A549 (cell line): ENCODE measurements around the gene KIF9. TPM values are rescaled to one million over a fixed set of nuclear protein-coding genes. Genes with fewer than 3 reads are reported as not detected.
"Not testable (repeated sequence)": the region's sequence is repeated elsewhere in the genome, so short reads cannot be mapped to it uniquely, and the experiment has no call there.

Source experiments
- ATAC-seq, 2 experiments: fragments of 200-7000 bp in 1 of 2; fragments of >200 bp in 1 of 2; cut with Nextera tagmentation in 1 of 2; cut with Tn5 transposase in 1 of 2; 3 replicates each; pipeline versions ENCODE4 v1.8.0 to v1.9.1; 2018 to 2020; ENCODE audit warnings: mild to moderate bottlenecking in 1 of 2, moderate library complexity in 1 of 2
- CTCF ChIA-PET: fragments of 300-600 bp; sonication (Branson Sonifier 250); formaldehyde crosslinking; extraction: SDS; loops from one replicate; lab custom pipeline; 2021; ENCODE audit warnings: antibody characterized with exemption, inconsistent platforms; lab: Yijun Ruan, JAX
- POLR2A ChIA-PET: fragments of 350-600 bp; formaldehyde crosslinking; extraction: SDS; loops from one replicate; lab custom pipeline; 2021; ENCODE audit warnings: antibody characterized with exemption, inconsistent platforms; lab: Yijun Ruan, JAX
- DNase-seq, 2 experiments: peaks; one replicate each; pipeline versions ENCODE4 v3.0.0 to v3.0.0-alpha.2; 2011 to 2016; ENCODE audit warnings: low read depth in 1 of 2, low spot score in 1 of 2
- FAIRE-seq: peaks from 2 replicates; lab custom pipeline; 2011; peaks lifted over from hg19 to GRCh38; lab: Jason Lieb, UNC
- H3K27ac ChIP-seq, 2 experiments: fragments of >200 bp; sonication (Bioruptor Twin); formaldehyde crosslinking; 3 replicates each; pipeline ENCODE4 v1.5.1; 2016 to 2017
- H3K4me1 ChIP-seq: fragments of >200 bp; sonication (Bioruptor Twin); formaldehyde crosslinking; 3 replicates; pipeline ENCODE4 v1.6.1; 2016
- H3K4me2 ChIP-seq: fragments of >200 bp; sonication (Bioruptor Twin); formaldehyde crosslinking; 3 replicates; pipeline ENCODE4 v1.6.1; 2016
- H3K4me3 ChIP-seq: fragments of >200 bp; sonication (Bioruptor Twin); formaldehyde crosslinking; 3 replicates; pipeline ENCODE4 v1.5.1; 2016
- H3K9me3 ChIP-seq: fragments of >200 bp; sonication (Bioruptor Twin); formaldehyde crosslinking; 3 replicates; pipeline ENCODE4 v1.6.1; 2016
- CBX8 ChIP-seq: fragments of 200-600 bp; sonication (generic); IDR thresholded peaks from 2 replicates; pipeline ENCODE4 v1.6.1; 2016
- CEBPB ChIP-seq, 2 experiments: fragments of >200 bp in 1 of 2; sonication (Bioruptor Twin) in 1 of 2; formaldehyde crosslinking in 1 of 2; IDR thresholded peaks; 2 replicates each; pipeline ENCODE4 v1.6.1; 2012 to 2016
- CHD2 ChIP-seq: fragments of 150-350 bp; IDR thresholded peaks from 2 replicates; pipeline ENCODE4 v1.6.1; 2014; ENCODE audit warnings: low read length; ENCODE audit not compliant: partially characterized antibody
- CHD4 ChIP-seq: fragments of 200-600 bp; sonication (generic); IDR thresholded peaks from 2 replicates; pipeline ENCODE4 v1.6.1; 2016; ENCODE audit warnings: antibody characterized with exemption, mild to moderate bottlenecking, borderline replicate concordance
- HDAC2 ChIP-seq: fragments of 200-600 bp; sonication (generic); IDR thresholded peaks from 2 replicates; pipeline ENCODE4 v1.6.1; 2016
- HEYL ChIP-seq: fragments of 250-450 bp; sonication (Bioruptor Pico); IDR thresholded peaks from 2 replicates; pipeline ENCODE4 v1.8.0; 2021; ENCODE audit warnings: mild to moderate bottlenecking, moderate library complexity
- HOXB5 ChIP-seq: fragments of 250-450 bp; sonication (Bioruptor Pico); IDR thresholded peaks from 2 replicates; pipeline ENCODE4 v1.5.0; 2020; ENCODE audit warnings: mild to moderate bottlenecking, moderate library complexity
- JUN ChIP-seq, 2 experiments: fragments of >200 bp; sonication (Bioruptor Twin); formaldehyde crosslinking; IDR thresholded peaks; 2 replicates in 1 of 2; 3 replicates in 1 of 2; pipeline ENCODE4 v1.6.1; 2016 to 2017
- JUNB ChIP-seq: fragments of >200 bp; sonication (Bioruptor Twin); formaldehyde crosslinking; IDR thresholded peaks from 2 replicates; pipeline ENCODE4 v1.6.1; 2016
- MAFK ChIP-seq: fragments of 450-650 bp; IDR thresholded peaks from 2 replicates; pipeline ENCODE4 v1.6.1; 2014; ENCODE audit not compliant: partially characterized antibody
- POLR2A ChIP-seq: IDR thresholded peaks from 2 replicates; pipeline ENCODE4 v1.6.1; 2012; ENCODE audit warnings: mild to moderate bottlenecking, low read length
- RNF2 ChIP-seq: fragments of 200-600 bp; sonication (generic); IDR thresholded peaks from 2 replicates; pipeline ENCODE4 v1.6.1; 2016; ENCODE audit warnings: low read depth, mild to moderate bottlenecking, antibody characterized with exemption, moderate library complexity, borderline replicate concordance
- TFCP2L1 ChIP-seq: fragments of 250-450 bp; sonication (Bioruptor Pico); IDR thresholded peaks from 2 replicates; pipeline ENCODE4 v1.5.0; 2021; ENCODE audit warnings: mild to moderate bottlenecking
- TP53 ChIP-seq: fragments of 250-450 bp; sonication (Bioruptor Pico); IDR thresholded peaks from 2 replicates; pipeline ENCODE4 v1.5.0; 2021; ENCODE audit warnings: mild to moderate bottlenecking, moderate library complexity
- ZC3H11A ChIP-seq: fragments of 450-650 bp; IDR thresholded peaks from 2 replicates; pipeline ENCODE4 v1.6.1; 2014; ENCODE audit warnings: antibody characterized with exemption, mild to moderate bottlenecking
- ZNF302 ChIP-seq: fragments of 250-450 bp; sonication (Bioruptor Pico); IDR thresholded peaks from 2 replicates; pipeline ENCODE4 v1.9.0; 2021; ENCODE audit warnings: inconsistent platforms, mild to moderate bottlenecking, moderate library complexity
- ZSCAN20 ChIP-seq: fragments of 250-450 bp; sonication (Bioruptor Pico); IDR thresholded peaks from 2 replicates; pipeline ENCODE4 v1.8.0; 2022; ENCODE audit warnings: mild to moderate bottlenecking, moderate library complexity
- WGBS: methylation state at CpG from one replicate; pipeline ENCODE4 v1.1.6; 2017; ENCODE audit errors: missing lambda C conversion rate; 5-methylcytosine and 5-hydroxymethylcytosine counted together
- polyA plus RNA-seq, 4 experiments: library from polyadenylated mRNA; depleted of rRNA in 3 of 4; stranded (reverse); fragments of >200 nt; fragmentation: RNase III in 1 of 4; extraction: RNeasy Plus Mini Kit Qiagen cat#74134 plus additional on column Dnase treatment in 1 of 4; gene quantifications; 2 replicates in 3 of 4; 3 replicates in 1 of 4; pipeline ENCODE4 v1.2.3, GENCODE V29; 2011 to 2017
- TF ChIP-seq, protein P1 (sequence below): fragments of 150-350 bp; IDR thresholded peaks from 2 replicates; pipeline ENCODE4 v1.6.1; 2014; ENCODE audit warnings: low read depth, mild to moderate bottlenecking, low read length
- TF ChIP-seq, protein P2 (sequence below): fragments of 200-600 bp; sonication (generic); IDR thresholded peaks from 2 replicates; pipeline ENCODE4 v1.6.1; 2016; ENCODE audit warnings: antibody characterized with exemption, mild to moderate bottlenecking, moderate library complexity
- TF ChIP-seq, protein P3 (sequence below): fragments of >200 bp; sonication (Bioruptor Twin); formaldehyde crosslinking; IDR thresholded peaks from 3 replicates; pipeline ENCODE4 v1.6.1; 2016

The KIF9 gene
- polyA plus RNA-seq, 2 of the 4 experiments (the other 2 are of a cell fraction) = 12.6 to 15.5 TPM

DNA sequence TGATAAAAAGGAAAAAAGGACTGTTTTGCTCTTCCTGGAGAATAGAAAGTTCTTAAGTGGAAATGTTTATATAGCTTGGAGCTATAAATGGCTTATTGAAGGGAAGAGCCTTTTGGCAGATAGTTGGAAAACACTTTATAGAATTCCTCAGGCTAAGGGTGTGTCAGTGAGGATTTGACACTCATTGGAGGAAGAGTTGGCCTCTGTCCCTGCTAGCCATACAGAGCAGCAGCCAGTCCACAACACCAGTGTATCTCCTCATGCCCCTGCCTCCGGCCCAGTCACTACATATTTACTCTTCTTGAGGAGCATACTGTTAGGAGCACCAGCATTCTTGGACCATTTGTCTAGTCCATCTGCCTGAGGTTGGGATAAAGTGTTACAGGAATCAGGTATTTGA lies 36.3 kb upstream of the KIF9 start:
- TF ChIP-seq ZC3H11A = no peak
- no peak for TF ChIP-seq JUN (IDR thresholded peaks at IDR 0.05)
- no peak for TF ChIP-seq RNF2
- TF ChIP-seq, protein P1, sequence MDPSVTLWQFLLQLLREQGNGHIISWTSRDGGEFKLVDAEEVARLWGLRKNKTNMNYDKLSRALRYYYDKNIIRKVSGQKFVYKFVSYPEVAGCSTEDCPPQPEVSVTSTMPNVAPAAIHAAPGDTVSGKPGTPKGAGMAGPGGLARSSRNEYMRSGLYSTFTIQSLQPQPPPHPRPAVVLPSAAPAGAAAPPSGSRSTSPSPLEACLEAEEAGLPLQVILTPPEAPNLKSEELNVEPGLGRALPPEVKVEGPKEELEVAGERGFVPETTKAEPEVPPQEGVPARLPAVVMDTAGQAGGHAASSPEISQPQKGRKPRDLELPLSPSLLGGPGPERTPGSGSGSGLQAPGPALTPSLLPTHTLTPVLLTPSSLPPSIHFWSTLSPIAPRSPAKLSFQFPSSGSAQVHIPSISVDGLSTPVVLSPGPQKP = no peak
- TF ChIP-seq HDAC2 = no peak
- no peak for TF ChIP-seq CHD2
- TF ChIP-seq TP53 (CRISPR knock-in tag) = no peak
- no peak for TF ChIP-seq CHD4
- no peak for TF ChIP-seq MAFK
- no peak for TF ChIP-seq POLR2A
- TF ChIP-seq HEYL (CRISPR knock-in tag) = no peak
- no peak for TF ChIP-seq JUNB
- TF ChIP-seq ZSCAN20 (CRISPR knock-in tag) = no peak
- TF ChIP-seq CEBPB (IDR thresholded peaks at IDR 0.05) = no peak
- TF ChIP-seq ZNF302 (CRISPR knock-in tag) = no peak
- TF ChIP-seq, protein P2, sequence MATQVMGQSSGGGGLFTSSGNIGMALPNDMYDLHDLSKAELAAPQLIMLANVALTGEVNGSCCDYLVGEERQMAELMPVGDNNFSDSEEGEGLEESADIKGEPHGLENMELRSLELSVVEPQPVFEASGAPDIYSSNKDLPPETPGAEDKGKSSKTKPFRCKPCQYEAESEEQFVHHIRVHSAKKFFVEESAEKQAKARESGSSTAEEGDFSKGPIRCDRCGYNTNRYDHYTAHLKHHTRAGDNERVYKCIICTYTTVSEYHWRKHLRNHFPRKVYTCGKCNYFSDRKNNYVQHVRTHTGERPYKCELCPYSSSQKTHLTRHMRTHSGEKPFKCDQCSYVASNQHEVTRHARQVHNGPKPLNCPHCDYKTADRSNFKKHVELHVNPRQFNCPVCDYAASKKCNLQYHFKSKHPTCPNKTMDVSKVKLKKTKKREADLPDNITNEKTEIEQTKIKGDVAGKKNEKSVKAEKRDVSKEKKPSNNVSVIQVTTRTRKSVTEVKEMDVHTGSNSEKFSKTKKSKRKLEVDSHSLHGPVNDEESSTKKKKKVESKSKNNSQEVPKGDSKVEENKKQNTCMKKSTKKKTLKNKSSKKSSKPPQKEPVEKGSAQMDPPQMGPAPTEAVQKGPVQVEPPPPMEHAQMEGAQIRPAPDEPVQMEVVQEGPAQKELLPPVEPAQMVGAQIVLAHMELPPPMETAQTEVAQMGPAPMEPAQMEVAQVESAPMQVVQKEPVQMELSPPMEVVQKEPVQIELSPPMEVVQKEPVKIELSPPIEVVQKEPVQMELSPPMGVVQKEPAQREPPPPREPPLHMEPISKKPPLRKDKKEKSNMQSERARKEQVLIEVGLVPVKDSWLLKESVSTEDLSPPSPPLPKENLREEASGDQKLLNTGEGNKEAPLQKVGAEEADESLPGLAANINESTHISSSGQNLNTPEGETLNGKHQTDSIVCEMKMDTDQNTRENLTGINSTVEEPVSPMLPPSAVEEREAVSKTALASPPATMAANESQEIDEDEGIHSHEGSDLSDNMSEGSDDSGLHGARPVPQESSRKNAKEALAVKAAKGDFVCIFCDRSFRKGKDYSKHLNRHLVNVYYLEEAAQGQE = no peak
- TF ChIP-seq, protein P3, sequence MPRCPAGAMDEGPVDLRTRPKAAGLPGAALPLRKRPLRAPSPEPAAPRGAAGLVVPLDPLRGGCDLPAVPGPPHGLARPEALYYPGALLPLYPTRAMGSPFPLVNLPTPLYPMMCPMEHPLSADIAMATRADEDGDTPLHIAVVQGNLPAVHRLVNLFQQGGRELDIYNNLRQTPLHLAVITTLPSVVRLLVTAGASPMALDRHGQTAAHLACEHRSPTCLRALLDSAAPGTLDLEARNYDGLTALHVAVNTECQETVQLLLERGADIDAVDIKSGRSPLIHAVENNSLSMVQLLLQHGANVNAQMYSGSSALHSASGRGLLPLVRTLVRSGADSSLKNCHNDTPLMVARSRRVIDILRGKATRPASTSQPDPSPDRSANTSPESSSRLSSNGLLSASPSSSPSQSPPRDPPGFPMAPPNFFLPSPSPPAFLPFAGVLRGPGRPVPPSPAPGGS = no peak
- TF ChIP-seq CBX8 = no peak
- no peak for TF ChIP-seq TFCP2L1
- no peak for TF ChIP-seq HOXB5 (CRISPR knock-in tag)
- DNase-seq (no peak), ATAC-seq (no peak), FAIRE-seq (no peak)
- 100% methylated on average over 1 of the region's 1 CpG for WGBS
- no peak overlapping the region for H3K4me3 ChIP-seq
- no peaks in the 10 kb centered on the region for H3K9me3 ChIP-seq
- no peak overlapping the region for H3K27ac ChIP-seq
- ChIA-PET CTCF (interaction anchor here (1.5 kb wide), 1 partner anchor 18 kb away, joined by 3 read pairs; no protein-coding TSS in a partner anchor), POLR2A (no interaction called here)
- no peak overlapping the region for H3K4me2 ChIP-seq
- H3K4me1 ChIP-seq = peaks cover 5% of the 10 kb centered on the region; the same call in 1 of the 3 replicates

DNA sequence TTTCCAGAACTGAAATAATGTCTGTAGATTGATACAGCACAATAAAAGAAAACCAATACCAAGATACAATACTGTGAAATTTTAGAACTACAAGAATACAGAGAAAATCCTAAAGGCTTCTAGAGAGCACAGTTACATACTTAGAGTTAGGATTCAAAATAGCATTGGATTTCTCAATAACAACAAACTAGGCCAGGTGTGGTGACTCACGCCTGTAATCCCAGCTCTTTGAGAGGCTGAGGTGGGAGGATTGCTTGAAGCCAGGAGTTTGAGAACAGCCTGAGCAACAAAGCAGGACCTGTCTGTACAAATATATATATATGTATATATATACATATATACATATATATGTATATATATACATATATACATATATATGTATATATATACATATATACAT lies 33.6 kb upstream of the KIF9 start:
- POLR2A ChIA-PET, H3K9me3 ChIP-seq, FAIRE-seq, H3K4me2 ChIP-seq, ATAC-seq, H3K4me3 ChIP-seq, H3K4me1 ChIP-seq, H3K27ac ChIP-seq, DNase-seq: not testable (repeated sequence)
- 84% methylated on average over 1 of the region's 1 CpG for WGBS
- CTCF ChIA-PET = interaction anchor here (6.8 kb wide), 1 partner anchor 8 kb away, joined by 38 read pairs; no protein-coding TSS in a partner anchor
